Uterine smooth muscle cell (primary cell): ENCODE data around the gene HK2. TPM values are rescaled to one million over a fixed set of nuclear protein-coding genes. Genes with fewer than 3 reads are reported as not detected.

Experiments
- total RNA-seq: library from RNA; depleted of rRNA; stranded (reverse); fragments of >200 nt; gene quantifications from 2 replicates; pipeline ENCODE4 v1.2.3, GENCODE V29; 2014

Gene HK2
- 43.2 and 55.9 TPM in 2 replicates for total RNA-seq

DNA sequence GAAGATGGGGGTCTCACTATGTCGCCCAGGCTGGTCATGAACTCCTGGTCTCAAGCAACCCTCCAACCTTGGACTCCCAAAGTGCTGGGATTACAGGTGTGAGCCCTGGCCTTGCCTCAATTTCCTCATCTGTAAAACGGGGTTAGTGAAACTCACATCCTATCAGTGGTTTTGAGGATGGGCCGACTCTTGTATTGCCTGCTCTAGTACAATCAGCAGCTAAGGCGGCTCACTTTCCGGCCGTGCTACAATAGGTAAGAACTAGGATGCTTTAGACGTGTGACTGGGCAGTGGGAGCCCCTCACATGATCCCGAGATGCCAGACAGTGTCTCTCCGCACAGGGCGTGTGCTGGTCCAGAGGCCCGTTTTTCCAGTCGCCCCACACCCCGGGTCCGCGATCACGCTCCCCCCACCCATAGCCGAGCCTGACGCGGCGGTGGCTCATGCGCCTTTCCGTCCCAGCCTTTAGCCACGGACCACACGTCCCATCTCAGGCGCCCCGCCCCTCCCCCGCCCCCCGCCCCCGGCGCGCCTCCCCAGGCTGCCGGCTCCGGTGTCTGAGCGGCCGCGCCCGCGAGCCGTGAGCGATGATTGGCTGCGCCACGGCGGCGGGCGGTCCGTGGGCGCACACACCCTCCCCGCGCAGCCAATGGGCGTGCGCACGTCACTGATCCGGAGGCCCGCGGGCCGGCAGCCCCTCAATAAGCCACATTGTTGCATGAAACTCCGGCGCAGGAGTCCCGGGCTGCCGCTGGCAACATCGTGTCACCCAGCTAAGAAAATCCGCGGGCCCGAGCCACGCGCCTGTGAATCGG is at the start of gene HK2:
Gene HK2 (plus strand): TSS at position 710 of the 816 bp plus-strand sequence. CDS start 454 bp downstream, outside the sequence.

Other genes starting within 250 kb of the HK2 start
- gene M1AP, start 185.8 kb upstream of the HK2 start, total RNA-seq = under 0.01 and 0.12 TPM in 2 replicates
- 10.0 and 12.4 TPM in 2 replicates for gene SEMA4F, start 179.9 kb upstream of the HK2 start, total RNA-seq
- 24.2 and 25.2 TPM in 2 replicates for gene POLE4, start 124.5 kb downstream of the HK2 start, total RNA-seq